GM12878 (cell line): ENCODE measurements around the gene CADPS.
"Not testable (repeated sequence)": the region's sequence is repeated elsewhere in the genome, so short reads cannot be mapped to it uniquely, and the experiment has no call there.

Experiments used
- ATF3 ChIP-seq: IDR thresholded peaks from 2 replicates; pipeline ENCODE4 v1.6.1; 2011; ENCODE audit warnings: low read depth, mild to moderate bottlenecking, low read length, moderate library complexity, borderline replicate concordance; ENCODE audit errors: extremely low read depth
- CTCF ChIP-seq, 3 experiments: IDR thresholded peaks in 2 of 3; conservative IDR thresholded peaks in 1 of 3; 2 replicates each; pipeline ENCODE4 v1.5.1; 2011; ENCODE audit warnings: low read depth in 3 of 3, low read length in 3 of 3, mild to moderate bottlenecking in 3 of 3, control low read depth in 2 of 3, moderate library complexity in 2 of 3, inconsistent platforms in 1 of 3, mixed read lengths in 1 of 3; ENCODE audit not compliant: control insufficient read depth in 2 of 3, insufficient read depth in 1 of 3; ENCODE audit errors: extremely low read depth in 1 of 3
- EZH2 ChIP-seq: IDR thresholded peaks from 2 replicates; pipeline ENCODE4 v1.6.1; 2012; ENCODE audit warnings: low read depth, mild to moderate bottlenecking, control low read depth, inconsistent platforms, low read length, borderline replicate concordance; ENCODE audit not compliant: control insufficient read depth
- JUND ChIP-seq: IDR thresholded peaks from 2 replicates; pipeline ENCODE4 v1.6.1; 2012; ENCODE audit warnings: low read depth, mild to moderate bottlenecking, low read length, improper control_type of control experiment, moderate library complexity
- NRF1 ChIP-seq: conservative IDR thresholded peaks from 2 replicates; pipeline ENCODE4 v1.6.1; 2011; ENCODE audit warnings: mild to moderate bottlenecking, low read depth, low read length, improper control_type of control experiment
- POLR2A ChIP-seq: IDR thresholded peaks from 2 replicates; pipeline ENCODE4 v1.6.1; 2011; ENCODE audit warnings: low read depth, mild to moderate bottlenecking, low read length
- REST ChIP-seq: IDR thresholded peaks from 2 replicates; pipeline ENCODE4 v1.6.1; 2012; ENCODE audit warnings: mild to moderate bottlenecking, low read depth, low read length
- SMAD1 ChIP-seq: fragments of 450-650 bp; IDR thresholded peaks from 2 replicates; pipeline ENCODE4 v1.6.1; 2018; ENCODE audit warnings: mild to moderate bottlenecking, low read depth; ENCODE audit not compliant: partially characterized antibody
- TAF1 ChIP-seq: IDR thresholded peaks from 2 replicates; pipeline ENCODE4 v1.6.1; 2011; ENCODE audit warnings: mild to moderate bottlenecking, low read depth, low read length, borderline replicate concordance
- TCF12 ChIP-seq: IDR thresholded peaks from 2 replicates; pipeline ENCODE4 v1.6.1; 2011; ENCODE audit warnings: low read depth, mild to moderate bottlenecking, low read length

GRCh38 chr3:62580485-62580884 is 294.7 kb downstream of the CADPS start:
- not testable (repeated sequence) for TF ChIP-seq CTCF (IDR thresholded peaks at IDR 0.05 in 2 of 3, conservative IDR thresholded peaks at IDR 0.05 in 1 of 3; ENCODE audit: control insufficient read depth in 2 of 3, extremely low read depth in 1 of 3, insufficient read depth in 1 of 3, low read depth in 3 of 3, low read length in 3 of 3); NRF1; SMAD1; EZH2; TCF12; JUND; REST; TAF1; ATF3; POLR2A
